Small intestine (tissue), 7 donors: Measurements from ENCODE around the gene LAMA5. TPM values are rescaled to one million over a fixed set of nuclear protein-coding genes. Genes with fewer than 3 reads are reported as not detected.

Experiments
- DNase-seq, 2 donors: peaks; one replicate each; pipeline versions ENCODE4 v3.0.0 to v3.0.0-alpha.2; 2013
- FAIRE-seq: peaks from 2 replicates; lab custom pipeline; 2012; peaks lifted over from hg19 to GRCh38; lab: Jason Lieb, UNC
- H3K27ac ChIP-seq, 3 donors: one replicate each; pipeline ENCODE4 v1.5.1; 2013; ENCODE audit warnings: low read length in 2 of 3, mild to moderate bottlenecking in 2 of 3, control low read depth in 1 of 3, inconsistent platforms in 1 of 3, low read depth in 1 of 3, moderate library complexity in 1 of 3
- H3K27me3 ChIP-seq, 3 donors: one replicate each; pipeline ENCODE4 v1.6.1; 2013; ENCODE audit warnings: low read length in 3 of 3, inconsistent platforms in 1 of 3; ENCODE audit not compliant: control insufficient read depth in 3 of 3, insufficient read depth in 3 of 3
- H3K36me3 ChIP-seq, 3 donors: one replicate each; pipeline ENCODE4 v1.6.1; 2013; ENCODE audit warnings: low read length in 3 of 3, inconsistent platforms in 1 of 3, low read depth in 1 of 3, mild to moderate bottlenecking in 1 of 3, moderate library complexity in 1 of 3; ENCODE audit not compliant: control insufficient read depth in 3 of 3, insufficient read depth in 2 of 3
- H3K4me1 ChIP-seq, 3 donors: one replicate each; pipeline ENCODE4 v1.6.1; 2013; ENCODE audit warnings: low read length in 2 of 3, inconsistent platforms in 1 of 3, low read depth in 1 of 3, mild to moderate bottlenecking in 1 of 3, moderate library complexity in 1 of 3; ENCODE audit not compliant: control insufficient read depth in 3 of 3, insufficient read depth in 2 of 3
- H3K4me3 ChIP-seq, 3 donors: one replicate each; pipeline ENCODE4 v1.5.1; 2013; ENCODE audit warnings: low read length in 3 of 3, control low read depth in 1 of 3, inconsistent platforms in 1 of 3, low read depth in 1 of 3, mild to moderate bottlenecking in 1 of 3, moderate library complexity in 1 of 3
- H3K9me3 ChIP-seq, 2 donors: one replicate each; pipeline ENCODE4 v1.6.1; 2013; ENCODE audit warnings: low read depth in 1 of 2, low read length in 1 of 2; ENCODE audit not compliant: control insufficient read depth in 2 of 2, insufficient read depth in 1 of 2
- WGBS, 3 donors: extraction: QIAGEN DNeasy Blood & Tissue Kit; methylation state at CpG; one replicate each; pipeline ENCODE4 v1.1.7; 2013; 5-methylcytosine and 5-hydroxymethylcytosine counted together
- polyA plus RNA-seq, 4 donors: library from polyadenylated mRNA; stranded (reverse) in 3 of 4; unstranded in 1 of 4; fragments of 200-250 nt in 3 of 4; fragments of 120-200 nt in 1 of 4; gene quantifications; one replicate each; pipeline versions ENCODE4 v1.2.1 to v1.2.3, GENCODE V29; 2013
- donor health status: healthy with polysubstance abuse.
- donor health status: control.
- donor health status: control.
- donor health status: Bipolar disorder and iron deficiency.
- donor health status: healthy.

The LAMA5 gene
- polyA plus RNA-seq, 4 donors = 1.3 to 62.8 (median 23.0) TPM

DNA sequence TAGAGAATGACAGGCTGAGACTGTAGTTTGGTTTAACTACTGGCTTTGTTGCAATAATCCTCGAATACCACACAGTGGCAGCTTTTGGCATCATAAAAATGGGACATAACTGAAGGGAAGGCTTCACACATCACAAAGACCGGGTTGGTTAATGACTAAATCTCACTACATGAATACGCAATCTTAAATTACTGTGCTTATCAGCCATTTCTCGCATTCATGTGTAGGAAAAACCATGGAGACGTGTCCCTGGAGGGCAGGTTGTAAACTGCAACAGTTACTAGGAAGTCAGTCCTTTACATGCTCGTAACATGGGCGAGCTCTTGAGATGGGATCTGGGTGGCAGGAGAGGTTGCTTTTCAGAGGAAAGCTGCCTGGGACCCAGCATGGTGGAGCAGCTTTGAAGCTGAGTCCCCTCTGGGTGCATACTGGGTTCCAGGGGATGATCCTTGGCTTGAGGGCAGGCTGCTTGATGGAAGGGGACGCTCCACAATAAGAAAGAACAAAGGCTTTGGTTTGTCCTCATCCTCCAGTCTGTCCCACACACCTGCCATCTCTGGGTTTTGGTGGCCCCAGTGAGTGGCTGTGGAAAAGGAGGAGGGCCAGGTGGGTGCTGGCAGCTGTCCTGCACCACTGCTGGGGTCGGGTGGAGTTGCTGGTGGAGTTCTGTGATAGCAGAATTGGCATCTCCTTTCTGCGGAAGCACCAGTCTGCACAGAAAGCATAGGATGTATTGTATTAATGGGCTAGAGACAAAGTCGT lies 21.9 kb upstream of the LAMA5 start:
- no peaks in the 10 kb centered on the region for H3K27me3 ChIP-seq
- DNase-seq = peak in 1 of 2 donors; percentile 56
- H3K9me3 ChIP-seq = no peaks in the 10 kb centered on the region
- no peak overlapping the region for H3K27ac ChIP-seq
- no peak overlapping the region for H3K4me3 ChIP-seq
- H3K4me1 ChIP-seq = peaks cover 0 to 23% (median 6%) of the 10 kb centered on the region in 3 donors
- FAIRE-seq = no peak
- 59 to 73% (median 64%) methylated on average over 11 of the region's 11 CpGs for WGBS, 3 donors
- peaks cover 0 to 64% (median 10%) of the 10 kb centered on the region in 3 donors for H3K36me3 ChIP-seq

GRCh38 chr20:62387933-62388635 lies 21.0 kb upstream of the LAMA5 start:
- Histone ChIP-seq H3K4me3 (peak overlapping the region in 2 of 3 donors; percentile 82 to 84), H3K4me1 (peaks cover 0 to 23% (median 6%) of the 10 kb centered on the region in 3 donors), H3K36me3 (peaks cover 0 to 55% (median 6%) of the 10 kb centered on the region in 3 donors), H3K27ac (peak overlapping the region in 1 of 3 donors; percentile 50), H3K9me3 (no peaks in the 10 kb centered on the region), H3K27me3 (no peaks in the 10 kb centered on the region)
- no peak for FAIRE-seq
- WGBS, 3 donors = 29 to 53% (median 33%) methylated on average over 20 of the region's 20 CpGs
- DNase-seq = no peak

DNA sequence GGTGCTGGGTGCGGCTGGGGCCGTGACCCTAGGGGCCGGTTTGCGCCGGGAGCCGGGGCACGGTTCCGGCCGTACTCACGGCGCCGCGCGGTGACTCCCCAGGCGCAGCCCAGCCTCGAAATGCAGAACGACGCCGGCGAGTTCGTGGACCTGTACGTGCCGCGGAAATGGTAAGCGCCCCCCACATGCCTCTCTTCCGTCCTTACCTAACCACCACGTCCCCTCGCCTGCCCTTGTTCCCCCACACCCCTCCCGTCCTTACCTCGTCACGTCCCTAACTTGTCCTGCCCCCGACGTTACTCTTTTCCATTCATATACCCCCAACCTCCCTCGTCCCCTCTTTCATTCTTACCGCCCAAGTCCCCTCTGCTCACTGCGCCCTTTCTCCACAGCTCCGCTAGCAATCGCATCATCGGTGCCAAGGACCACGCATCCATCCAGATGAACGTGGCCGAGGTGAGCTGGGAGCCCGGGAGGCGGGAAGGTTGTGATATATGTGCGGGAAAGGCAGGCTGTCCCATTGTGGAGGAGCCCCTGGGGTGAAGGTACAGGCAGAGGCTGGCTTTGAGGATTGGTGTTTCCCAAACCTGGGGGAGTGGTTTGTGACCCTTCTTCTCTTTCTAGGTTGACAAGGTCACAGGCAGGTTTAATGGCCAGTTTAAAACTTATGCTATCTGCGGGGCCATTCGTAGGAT lies 20.3 kb upstream of the LAMA5 start:
- DNase-seq = peak in 1 of 2 donors; percentile 36
- H3K4me1 ChIP-seq = peaks cover 0 to 23% (median 6%) of the 10 kb centered on the region in 3 donors
- H3K4me3 ChIP-seq = peak overlapping the region; percentile 82 to 96 (median 84)
- FAIRE-seq = no peak
- H3K9me3 ChIP-seq = no peaks in the 10 kb centered on the region
- WGBS, 3 donors = 1 to 3% (median 2%) methylated on average over 30 to 47 of the region's 47 CpGs
- H3K36me3 ChIP-seq = peaks cover 0 to 49% (median 6%) of the 10 kb centered on the region in 3 donors
- H3K27ac ChIP-seq = peak overlapping the region; percentile 22 to 75 (median 50)
- H3K27me3 ChIP-seq = no peaks in the 10 kb centered on the region

DNA sequence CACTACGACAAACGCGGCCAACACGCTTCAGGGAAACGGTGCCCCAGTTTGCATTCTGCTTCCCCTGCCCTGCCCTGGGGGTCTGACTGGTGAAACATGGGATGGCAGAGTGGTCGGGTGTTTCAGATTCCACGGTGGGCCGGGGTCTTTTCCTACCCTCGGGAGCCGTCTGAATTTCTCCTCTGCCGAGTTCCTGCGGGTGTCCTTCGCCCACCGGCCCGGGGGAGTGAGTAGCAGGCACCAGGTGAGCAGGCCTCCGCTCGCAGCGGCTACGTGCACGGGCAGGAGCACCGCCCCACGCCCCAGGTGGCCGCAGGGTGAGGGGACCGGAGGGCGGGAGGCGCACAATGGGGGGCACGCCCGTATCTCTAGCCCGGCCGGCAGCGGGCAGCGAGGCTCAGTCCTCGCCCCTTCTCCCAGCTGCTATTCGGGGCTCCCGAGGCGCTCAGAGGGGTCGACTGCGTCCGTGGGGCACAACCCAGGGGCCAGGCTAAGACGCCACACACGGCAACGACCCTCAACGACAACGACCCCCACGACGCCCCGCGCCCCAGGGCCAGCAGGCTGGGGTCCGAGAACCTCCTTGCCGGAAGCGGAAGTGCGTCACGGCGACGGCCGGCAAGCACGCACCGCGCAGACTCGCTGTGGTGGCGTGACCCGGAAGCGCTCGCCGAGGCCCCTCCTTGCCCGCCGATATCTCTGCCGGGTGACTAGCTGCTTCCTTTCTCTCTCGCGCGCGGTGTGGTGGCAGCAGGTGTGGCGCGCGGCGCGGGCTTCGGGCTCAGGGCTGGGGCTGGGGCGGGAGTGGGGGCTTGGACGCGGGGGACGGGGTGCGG lies 19.5 kb upstream of the LAMA5 start, which contains the start of gene RPS21:
Gene RPS21 (plus strand): TSS at position 721 of the 836 bp plus-strand sequence. CDS start 236 bp downstream, outside the sequence.
- FAIRE-seq (no peak), DNase-seq (peak; percentile 93 to 96)
- Histone ChIP-seq H3K4me1 (peaks cover 0 to 23% (median 6%) of the 10 kb centered on the region in 3 donors), H3K36me3 (peaks cover 0 to 47% (median 6%) of the 10 kb centered on the region in 3 donors), H3K4me3 (peak within 1 kb of the TSS; percentile 82 to 96 (median 84)), H3K27me3 (no peaks in the 10 kb centered on the region), H3K9me3 (no peaks in the 10 kb centered on the region), H3K27ac (peak within 1 kb of the TSS; percentile 36 to 97 (median 87))
- WGBS, 3 donors = 0% methylated on average over 67 to 83 of the region's 83 CpGs

DNA sequence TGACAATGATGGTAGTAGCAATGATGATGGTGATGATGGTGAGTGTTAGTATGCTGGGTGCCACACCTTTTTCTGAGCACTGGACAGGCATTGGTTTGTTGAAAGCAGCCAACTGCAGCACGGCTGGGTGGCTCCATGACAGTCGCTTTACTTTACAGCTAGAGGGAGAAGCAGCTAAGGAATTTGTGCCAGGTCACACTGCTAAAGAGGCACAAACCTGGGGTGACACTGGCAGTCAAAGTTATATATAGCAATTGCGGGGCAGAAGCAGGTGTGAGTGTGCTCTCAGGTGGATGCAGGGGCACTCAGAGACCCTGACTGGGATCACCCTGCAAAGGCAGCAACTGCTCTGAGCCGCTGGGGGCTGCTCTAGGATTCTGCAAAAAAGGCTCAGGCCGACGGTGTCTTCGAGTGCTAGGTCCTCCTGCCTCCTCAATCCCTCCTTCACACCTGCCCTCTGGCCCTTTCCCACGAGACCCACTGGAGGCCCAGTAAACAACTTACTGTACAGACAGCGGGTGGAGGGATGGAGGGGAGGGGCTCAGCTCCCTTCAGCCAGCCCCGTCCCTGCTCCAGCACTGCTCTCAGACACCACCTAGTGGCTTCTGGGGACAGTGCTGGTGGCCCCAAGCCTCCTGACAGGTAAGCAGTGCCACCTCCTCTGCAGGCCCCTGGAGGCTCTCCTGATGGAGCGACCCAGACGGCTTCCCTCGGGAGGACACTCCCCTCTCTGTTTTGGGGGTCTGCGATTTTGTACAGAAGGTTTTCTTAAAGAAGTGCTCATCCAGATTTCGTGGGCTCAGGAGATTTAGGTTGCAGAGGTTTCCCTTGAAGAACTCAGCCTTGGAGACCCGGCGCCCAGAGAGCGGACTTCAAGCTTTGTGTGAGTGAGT lies 15.4 kb upstream of the LAMA5 start:
- Histone ChIP-seq H3K4me1 (peaks cover 0 to 12% (median 0%) of the 10 kb centered on the region in 3 donors), H3K9me3 (no peaks in the 10 kb centered on the region), H3K36me3 (peaks cover 0 to 14% (median 0%) of the 10 kb centered on the region in 3 donors), H3K27ac (no peak overlapping the region), H3K27me3 (no peaks in the 10 kb centered on the region), H3K4me3 (no peak overlapping the region)
- no peak for FAIRE-seq
- 39 to 41% (median 39%) methylated on average over 18 of the region's 18 CpGs for WGBS, 3 donors
- peak; percentile 78 to 90 for DNase-seq

DNA sequence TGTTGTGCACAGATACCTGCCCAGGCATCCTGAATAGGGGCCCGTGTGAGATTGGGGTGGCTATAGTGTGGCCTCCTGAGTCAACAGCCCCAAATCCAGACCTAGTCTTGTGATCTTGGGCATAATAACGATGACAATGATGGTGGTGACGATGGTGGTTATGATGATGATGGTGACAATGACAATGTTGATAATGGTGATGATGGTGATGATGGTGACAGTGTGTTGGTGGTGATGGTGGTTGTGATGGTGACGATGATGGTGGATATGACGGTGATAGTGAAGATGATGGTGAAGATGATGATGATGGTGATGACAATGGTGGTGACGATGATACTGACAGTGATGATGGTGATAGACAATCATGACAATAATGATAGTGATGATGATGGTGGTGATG lies 14.7 kb upstream of the LAMA5 start:
- Histone ChIP-seq H3K36me3 (peaks cover 0 to 12% (median 0%) of the 10 kb centered on the region in 3 donors), H3K27me3 (no peaks in the 10 kb centered on the region), H3K9me3 (no peaks in the 10 kb centered on the region), H3K27ac (peak overlapping the region in 1 of 3 donors; percentile 4), H3K4me3 (no peak overlapping the region), H3K4me1 (peaks cover 0 to 15% (median 0%) of the 10 kb centered on the region in 3 donors)
- 89 to 99% (median 91%) methylated on average over 6 of the region's 6 CpGs for WGBS, 3 donors
- no peak for DNase-seq
- FAIRE-seq = no peak

GRCh38 chr20:62381202-62381797 lies 14.2 kb upstream of the LAMA5 start:
- Histone ChIP-seq H3K9me3 (no peaks in the 10 kb centered on the region), H3K36me3 (peaks cover 0 to 12% (median 0%) of the 10 kb centered on the region in 3 donors), H3K4me1 (peaks cover 0 to 20% (median 0%) of the 10 kb centered on the region in 3 donors), H3K4me3 (no peak overlapping the region), H3K27ac (peak overlapping the region in 1 of 3 donors; percentile 4), H3K27me3 (no peaks in the 10 kb centered on the region)
- 69 to 79% (median 73%) methylated on average over 15 to 16 of the region's 16 CpGs for WGBS, 3 donors
- DNase-seq = no peak
- FAIRE-seq = no peak
